SK-N-SH treated with all-trans-retinoic acid at 6 μM for 48 hours (cell line): Measurements from ENCODE around the gene AP4E1.

Experiments
- ATAC-seq: fragments of 200-7000 bp; cut with Tn5 transposase; 3 replicates; pipeline ENCODE4 v1.9.1; 2020; ENCODE audit warnings: mild to moderate bottlenecking, moderate library complexity
- ARNTL ChIP-seq: fragments of 450-650 bp; formaldehyde crosslinking; IDR thresholded peaks from 2 replicates; pipeline ENCODE4 v1.5.0; 2020; ENCODE audit warnings: low read depth, mild to moderate bottlenecking, moderate library complexity, borderline replicate concordance
- BACH2 ChIP-seq: fragments of 250-450 bp; sonication (Bioruptor Pico); IDR thresholded peaks from 2 replicates; pipeline ENCODE4 v1.9.0; 2021; ENCODE audit warnings: mild to moderate bottlenecking, borderline replicate concordance
- CSDC2 ChIP-seq: fragments of 250-450 bp; sonication (Bioruptor Pico); IDR thresholded peaks from 2 replicates; pipeline ENCODE4 v1.5.0; 2020; ENCODE audit warnings: mild to moderate bottlenecking, moderate library complexity
- ISL1 ChIP-seq: fragments of 250-450 bp; sonication (Bioruptor Pico); IDR thresholded peaks from 2 replicates; pipeline ENCODE4 v2.1.2; 2022; ENCODE audit warnings: mild to moderate bottlenecking, moderate library complexity
- PPARA ChIP-seq: fragments of 250-450 bp; sonication (Bioruptor Pico); IDR thresholded peaks from 2 replicates; pipeline ENCODE4 v1.5.0; 2020; ENCODE audit warnings: mild to moderate bottlenecking, borderline replicate concordance
- RARB ChIP-seq: fragments of 250-450 bp; sonication (Bioruptor Pico); IDR thresholded peaks from 2 replicates; pipeline ENCODE4 v1.8.0; 2021; ENCODE audit warnings: mild to moderate bottlenecking, moderate library complexity
- SNAI2 ChIP-seq: fragments of 250-450 bp; sonication (Bioruptor Pico); IDR thresholded peaks from 2 replicates; pipeline ENCODE4 v1.5.0; 2020; ENCODE audit warnings: mild to moderate bottlenecking, moderate library complexity
- TOX ChIP-seq: fragments of 250-450 bp; sonication (Bioruptor Pico); IDR thresholded peaks from 2 replicates; pipeline ENCODE4 v1.8.0; 2021; ENCODE audit warnings: mild to moderate bottlenecking, moderate library complexity, borderline replicate concordance
- ZC3H10 ChIP-seq: fragments of 250-450 bp; sonication (Bioruptor Pico); IDR thresholded peaks from 2 replicates; pipeline ENCODE4 v1.5.1; 2021; ENCODE audit warnings: mild to moderate bottlenecking, moderate library complexity
- ZFP3 ChIP-seq: fragments of 250-450 bp; sonication (Bioruptor Pico); IDR thresholded peaks from 2 replicates; pipeline ENCODE4 v1.5.0; 2020; ENCODE audit warnings: mild to moderate bottlenecking, moderate library complexity
- ZNF565 ChIP-seq: fragments of 450-650 bp; formaldehyde crosslinking; conservative IDR thresholded peaks from 2 replicates; pipeline ENCODE4 v1.5.0; 2020; ENCODE audit warnings: low read depth, mild to moderate bottlenecking, moderate library complexity
- ZNF70 ChIP-seq: fragments of 450-650 bp; formaldehyde crosslinking; IDR thresholded peaks from 2 replicates; pipeline ENCODE4 v1.5.0; 2020; ENCODE audit warnings: mild to moderate bottlenecking, moderate library complexity
- TF ChIP-seq, protein P1 (sequence below): fragments of 250-450 bp; sonication (Bioruptor Pico); IDR thresholded peaks from 2 replicates; pipeline ENCODE4 v1.8.0; 2020; ENCODE audit warnings: mild to moderate bottlenecking, moderate library complexity, borderline replicate concordance
- TF ChIP-seq, protein P2 (sequence below): fragments of 250-450 bp; sonication (Bioruptor Pico); IDR thresholded peaks from 2 replicates; pipeline ENCODE4 v1.5.1; 2020; ENCODE audit warnings: low read depth, mild to moderate bottlenecking, moderate library complexity
- TF ChIP-seq, protein P3 (sequence below): fragments of 250-450 bp; sonication (Bioruptor Pico); IDR thresholded peaks from 2 replicates; pipeline ENCODE4 v1.5.0; 2020; ENCODE audit warnings: mild to moderate bottlenecking, moderate library complexity

AP4E1 gene

GRCh38 chr15:51048308-51048707 is 139.8 kb downstream of the AP4E1 start:
- no peak for TF ChIP-seq TOX (CRISPR knock-in tag)
- no peak for ATAC-seq

- TF ChIP-seq, protein P1, sequence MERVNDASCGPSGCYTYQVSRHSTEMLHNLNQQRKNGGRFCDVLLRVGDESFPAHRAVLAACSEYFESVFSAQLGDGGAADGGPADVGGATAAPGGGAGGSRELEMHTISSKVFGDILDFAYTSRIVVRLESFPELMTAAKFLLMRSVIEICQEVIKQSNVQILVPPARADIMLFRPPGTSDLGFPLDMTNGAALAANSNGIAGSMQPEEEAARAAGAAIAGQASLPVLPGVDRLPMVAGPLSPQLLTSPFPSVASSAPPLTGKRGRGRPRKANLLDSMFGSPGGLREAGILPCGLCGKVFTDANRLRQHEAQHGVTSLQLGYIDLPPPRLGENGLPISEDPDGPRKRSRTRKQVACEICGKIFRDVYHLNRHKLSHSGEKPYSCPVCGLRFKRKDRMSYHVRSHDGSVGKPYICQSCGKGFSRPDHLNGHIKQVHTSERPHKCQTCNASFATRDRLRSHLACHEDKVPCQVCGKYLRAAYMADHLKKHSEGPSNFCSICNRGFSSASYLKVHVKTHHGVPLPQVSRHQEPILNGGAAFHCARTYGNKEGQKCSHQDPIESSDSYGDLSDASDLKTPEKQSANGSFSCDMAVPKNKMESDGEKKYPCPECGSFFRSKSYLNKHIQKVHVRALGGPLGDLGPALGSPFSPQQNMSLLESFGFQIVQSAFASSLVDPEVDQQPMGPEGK (CRISPR knock-in tag), result no peak
- no peak for TF ChIP-seq ZNF70 (CRISPR knock-in tag)
- TF ChIP-seq RARB (CRISPR knock-in tag), result no peak
- TF ChIP-seq ARNTL (CRISPR knock-in tag), result no peak
- TF ChIP-seq ISL1 (CRISPR knock-in tag), result no peak
- no peak for ATAC-seq
Observed at GRCh38 chr15:51049081-51049480, 140.6 kb downstream of the AP4E1 start.

- TF ChIP-seq BACH2 (CRISPR knock-in tag) (no peak), SNAI2 (CRISPR knock-in tag) (no peak)
- TF ChIP-seq, protein P2, sequence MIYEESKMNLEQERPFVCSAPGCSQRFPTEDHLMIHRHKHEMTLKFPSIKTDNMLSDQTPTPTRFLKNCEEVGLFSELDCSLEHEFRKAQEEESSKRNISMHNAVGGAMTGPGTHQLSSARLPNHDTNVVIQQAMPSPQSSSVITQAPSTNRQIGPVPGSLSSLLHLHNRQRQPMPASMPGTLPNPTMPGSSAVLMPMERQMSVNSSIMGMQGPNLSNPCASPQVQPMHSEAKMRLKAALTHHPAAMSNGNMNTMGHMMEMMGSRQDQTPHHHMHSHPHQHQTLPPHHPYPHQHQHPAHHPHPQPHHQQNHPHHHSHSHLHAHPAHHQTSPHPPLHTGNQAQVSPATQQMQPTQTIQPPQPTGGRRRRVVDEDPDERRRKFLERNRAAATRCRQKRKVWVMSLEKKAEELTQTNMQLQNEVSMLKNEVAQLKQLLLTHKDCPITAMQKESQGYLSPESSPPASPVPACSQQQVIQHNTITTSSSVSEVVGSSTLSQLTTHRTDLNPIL (CRISPR knock-in tag), result no peak
- ATAC-seq, result no peak
Observed at GRCh38 chr15:51051776-51052175, 143.3 kb downstream of the AP4E1 start.

GRCh38 chr15:51053571-51053970 is 145.1 kb downstream of the AP4E1 start:
- no peak for ATAC-seq
- TF ChIP-seq ZNF565 (CRISPR knock-in tag) (no peak), ZC3H10 (CRISPR knock-in tag) (no peak), PPARA (CRISPR knock-in tag) (no peak), CSDC2 (CRISPR knock-in tag) (no peak)
- TF ChIP-seq, protein P1 (CRISPR knock-in tag), result no peak

- ATAC-seq, result no peak
- TF ChIP-seq ZFP3 (CRISPR knock-in tag) (no peak), ARNTL (CRISPR knock-in tag) (no peak), ZNF565 (CRISPR knock-in tag) (no peak), CSDC2 (CRISPR knock-in tag) (no peak), PPARA (CRISPR knock-in tag) (no peak), SNAI2 (CRISPR knock-in tag) (no peak)
- TF ChIP-seq, protein P3, sequence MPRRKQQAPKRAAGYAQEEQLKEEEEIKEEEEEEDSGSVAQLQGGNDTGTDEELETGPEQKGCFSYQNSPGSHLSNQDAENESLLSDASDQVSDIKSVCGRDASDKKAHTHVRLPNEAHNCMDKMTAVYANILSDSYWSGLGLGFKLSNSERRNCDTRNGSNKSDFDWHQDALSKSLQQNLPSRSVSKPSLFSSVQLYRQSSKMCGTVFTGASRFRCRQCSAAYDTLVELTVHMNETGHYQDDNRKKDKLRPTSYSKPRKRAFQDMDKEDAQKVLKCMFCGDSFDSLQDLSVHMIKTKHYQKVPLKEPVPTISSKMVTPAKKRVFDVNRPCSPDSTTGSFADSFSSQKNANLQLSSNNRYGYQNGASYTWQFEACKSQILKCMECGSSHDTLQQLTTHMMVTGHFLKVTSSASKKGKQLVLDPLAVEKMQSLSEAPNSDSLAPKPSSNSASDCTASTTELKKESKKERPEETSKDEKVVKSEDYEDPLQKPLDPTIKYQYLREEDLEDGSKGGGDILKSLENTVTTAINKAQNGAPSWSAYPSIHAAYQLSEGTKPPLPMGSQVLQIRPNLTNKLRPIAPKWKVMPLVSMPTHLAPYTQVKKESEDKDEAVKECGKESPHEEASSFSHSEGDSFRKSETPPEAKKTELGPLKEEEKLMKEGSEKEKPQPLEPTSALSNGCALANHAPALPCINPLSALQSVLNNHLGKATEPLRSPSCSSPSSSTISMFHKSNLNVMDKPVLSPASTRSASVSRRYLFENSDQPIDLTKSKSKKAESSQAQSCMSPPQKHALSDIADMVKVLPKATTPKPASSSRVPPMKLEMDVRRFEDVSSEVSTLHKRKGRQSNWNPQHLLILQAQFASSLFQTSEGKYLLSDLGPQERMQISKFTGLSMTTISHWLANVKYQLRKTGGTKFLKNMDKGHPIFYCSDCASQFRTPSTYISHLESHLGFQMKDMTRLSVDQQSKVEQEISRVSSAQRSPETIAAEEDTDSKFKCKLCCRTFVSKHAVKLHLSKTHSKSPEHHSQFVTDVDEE (CRISPR knock-in tag), result no peak
Observed at GRCh38 chr15:51054535-51054934, 146.1 kb downstream of the AP4E1 start.
